GM12878 (cell line): ENCODE results near the gene DDX23.

ENCODE experiments used
- POLR2A ChIP-seq: IDR thresholded peaks from 2 replicates; pipeline ENCODE4 v1.6.1; 2011; ENCODE audit warnings: low read depth, mild to moderate bottlenecking, low read length
- TF ChIP-seq, protein P1 (sequence below): IDR thresholded peaks from 2 replicates; pipeline ENCODE4 v1.6.1; 2012; ENCODE audit warnings: low read depth, low read length, improper control_type of control experiment

DNA sequence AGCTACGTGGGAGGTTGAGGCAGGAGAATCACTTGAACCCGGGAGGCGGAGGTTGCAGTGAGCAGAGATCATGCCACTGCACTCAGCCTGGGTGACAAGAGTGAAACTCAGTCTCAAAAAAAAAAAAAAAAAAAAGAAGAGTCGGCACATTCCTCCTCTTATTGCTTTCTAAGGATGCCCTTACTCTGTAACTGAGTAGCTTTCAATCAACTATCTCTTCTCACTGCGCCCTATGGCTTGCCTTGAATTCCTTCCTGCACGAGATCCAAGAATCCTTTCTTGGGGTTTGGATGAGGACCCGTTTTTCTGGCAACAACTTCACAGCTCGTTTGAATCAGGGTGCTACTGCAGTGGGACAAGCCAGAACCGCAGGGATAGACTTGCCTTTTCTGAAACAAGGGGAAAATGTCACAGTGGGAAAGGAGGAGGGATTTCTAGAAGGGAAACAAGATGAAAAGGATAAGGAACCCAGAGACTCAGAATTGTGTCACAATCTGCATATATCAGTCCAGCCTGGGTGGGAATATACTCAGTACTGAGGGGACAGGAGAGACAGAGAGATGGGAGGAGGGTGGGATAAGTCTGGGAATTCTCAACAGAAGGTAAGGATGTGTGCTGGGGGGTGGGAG, 29.8 kb upstream of the DDX23 start:
- TF ChIP-seq, protein P1, sequence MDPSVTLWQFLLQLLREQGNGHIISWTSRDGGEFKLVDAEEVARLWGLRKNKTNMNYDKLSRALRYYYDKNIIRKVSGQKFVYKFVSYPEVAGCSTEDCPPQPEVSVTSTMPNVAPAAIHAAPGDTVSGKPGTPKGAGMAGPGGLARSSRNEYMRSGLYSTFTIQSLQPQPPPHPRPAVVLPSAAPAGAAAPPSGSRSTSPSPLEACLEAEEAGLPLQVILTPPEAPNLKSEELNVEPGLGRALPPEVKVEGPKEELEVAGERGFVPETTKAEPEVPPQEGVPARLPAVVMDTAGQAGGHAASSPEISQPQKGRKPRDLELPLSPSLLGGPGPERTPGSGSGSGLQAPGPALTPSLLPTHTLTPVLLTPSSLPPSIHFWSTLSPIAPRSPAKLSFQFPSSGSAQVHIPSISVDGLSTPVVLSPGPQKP = no peak
- TF ChIP-seq POLR2A = no peak
